CD8-positive, alpha-beta memory T cell (primary cell): Measurements from ENCODE around the gene PCDHB13. TPM values are rescaled to one million over a fixed set of nuclear protein-coding genes. Genes with fewer than 3 reads are reported as not detected.
"Not testable (repeated sequence)": the region's sequence is repeated elsewhere in the genome, so short reads cannot be mapped to it uniquely, and the experiment has no call there.

Experiments used
- CTCF ChIA-PET: fragments of 350-600 bp; sonication (Branson Sonifier 250); formaldehyde crosslinking; loops from one replicate; lab custom pipeline; 2021; ENCODE audit warnings: antibody characterized with exemption; lab: Charles Lee
- POLR2A ChIA-PET: fragments of 350-600 bp; sonication (Branson Sonifier 250); formaldehyde crosslinking; loops from one replicate; lab custom pipeline; 2021; ENCODE audit warnings: antibody characterized with exemption; lab: Charles Lee
- DNase-seq, 5 donors: peaks; one replicate each; pipeline versions ENCODE4 v3.0.0 to v3.0.0-alpha.2; 2020 to 2022; ENCODE audit warnings: mixed read lengths in 1 of 5
- H3K27ac ChIP-seq: one replicate; pipeline ENCODE4 v1.7.0; 2013; ENCODE audit warnings: low read depth, mild to moderate bottlenecking, low read length, moderate library complexity
- H3K27me3 ChIP-seq: 2 replicates; pipeline ENCODE4 v1.7.0; 2013; ENCODE audit warnings: low read length, mild to moderate bottlenecking; ENCODE audit not compliant: insufficient read depth, poor library complexity, severe bottlenecking
- H3K36me3 ChIP-seq: 2 replicates; pipeline ENCODE4 v1.7.0; 2013; ENCODE audit warnings: mild to moderate bottlenecking, low read length, moderate library complexity; ENCODE audit not compliant: insufficient read depth
- H3K4me1 ChIP-seq: 2 replicates; pipeline ENCODE4 v1.7.0; 2013; ENCODE audit warnings: mild to moderate bottlenecking, low read length, moderate library complexity; ENCODE audit not compliant: insufficient read depth
- H3K4me3 ChIP-seq: 2 replicates; pipeline ENCODE4 v1.7.0; 2013; ENCODE audit warnings: mild to moderate bottlenecking, low read length
- H3K9me3 ChIP-seq: 2 replicates; pipeline ENCODE4 v1.7.0; 2013; ENCODE audit warnings: mild to moderate bottlenecking, low read length
- H3K27ac Mint-ChIP-seq, 8 donors: one replicate each; pipeline ENCODE4 v1.8.0; 2020 to 2021; ENCODE audit warnings: mixed read lengths in 8 of 8, mild to moderate bottlenecking in 6 of 8, inconsistent platforms in 3 of 8, moderate library complexity in 3 of 8
- H3K27me3 Mint-ChIP-seq, 2 donors: one replicate each; pipeline ENCODE4 v1.8.0; 2020 to 2021; ENCODE audit warnings: mixed read lengths in 2 of 2, mild to moderate bottlenecking in 1 of 2, moderate library complexity in 1 of 2
- H3K36me3 Mint-ChIP-seq, 3 donors: one replicate each; pipeline ENCODE4 v1.8.0; 2020 to 2021; ENCODE audit warnings: mixed read lengths in 3 of 3, inconsistent platforms in 1 of 3, mild to moderate bottlenecking in 1 of 3
- H3K4me1 Mint-ChIP-seq, 3 donors: one replicate each; pipeline ENCODE4 v1.8.0; 2020 to 2021; ENCODE audit warnings: mixed read lengths in 3 of 3, inconsistent platforms in 1 of 3, mild to moderate bottlenecking in 1 of 3
- H3K4me3 Mint-ChIP-seq, 7 donors: one replicate each; pipeline ENCODE4 v1.8.0; 2020 to 2021; ENCODE audit warnings: mixed read lengths in 7 of 7, mild to moderate bottlenecking in 6 of 7, moderate library complexity in 4 of 7, inconsistent platforms in 2 of 7
- H3K9me3 Mint-ChIP-seq, 5 donors: one replicate each; pipeline ENCODE4 v1.8.0; 2020 to 2022; ENCODE audit warnings: mixed read lengths in 5 of 5, mild to moderate bottlenecking in 3 of 5, moderate library complexity in 2 of 5, inconsistent platforms in 1 of 5
- polyA plus RNA-seq: library from polyadenylated mRNA; unstranded; fragments of 300-500 nt; fragmentation: Illumina TruSeq; gene quantifications from one replicate; pipeline ENCODE4 v1.2.3, GENCODE V29; 2021
- total RNA-seq, 2 experiments: library from RNA; stranded (reverse); gene quantifications; one replicate each; pipeline ENCODE4 v1.2.3, GENCODE V29; 2021

PCDHB13 gene
- total and polyA plus RNA-seq, 3 experiments from 2014 or later, result 0.04 TPM; not detected in 2

GRCh38 chr5:141194332-141194731 is 19.4 kb upstream of the PCDHB13 start:
- H3K4me1 ChIP-seq, H3K27ac Mint-ChIP-seq: not testable (repeated sequence)

GRCh38 chr5:141196363-141196762 is 17.4 kb upstream of the PCDHB13 start:
- peaks cover 0 to 3% (median 0%) of the 10 kb centered on the region in 3 donors for H3K36me3 Mint-ChIP-seq
- no peaks in the 10 kb centered on the region for H3K4me1 ChIP-seq
- no peak overlapping the region for H3K4me3 ChIP-seq
- H3K9me3 Mint-ChIP-seq, result peaks cover 45 to 60% (median 53%) of the 10 kb centered on the region in 5 donors
- H3K27me3 ChIP-seq, result no peaks in the 10 kb centered on the region
- no peak for DNase-seq
- no peaks in the 10 kb centered on the region for H3K4me1 Mint-ChIP-seq
- no peak overlapping the region for H3K27ac ChIP-seq
- no peak overlapping the region for H3K4me3 Mint-ChIP-seq
- H3K27me3 Mint-ChIP-seq, result peaks cover 33 to 60% of the 10 kb centered on the region in 2 donors
- peaks cover 5% of the 10 kb centered on the region for H3K9me3 ChIP-seq
- no peak overlapping the region for H3K27ac Mint-ChIP-seq
- POLR2A ChIA-PET, result no interaction called here
- CTCF ChIA-PET, result no interaction called here
- H3K36me3 ChIP-seq, result no peaks in the 10 kb centered on the region

More at GRCh38 chr5:141194332-141194731, 19.4 kb upstream of the PCDHB13 start:
- peaks cover 37 to 60% (median 50%) of the 10 kb centered on the region in 5 donors for H3K9me3 Mint-ChIP-seq
- POLR2A ChIA-PET, H3K36me3 Mint-ChIP-seq, H3K27ac ChIP-seq, H3K27me3 ChIP-seq, H3K9me3 ChIP-seq, H3K4me1 Mint-ChIP-seq, H3K4me3 ChIP-seq, H3K4me3 Mint-ChIP-seq, CTCF ChIA-PET, H3K36me3 ChIP-seq, DNase-seq: not testable (repeated sequence)
- peaks cover 29 to 60% of the 10 kb centered on the region in 2 donors for H3K27me3 Mint-ChIP-seq

- ChIA-PET CTCF (no interaction called here), POLR2A (no interaction called here)
- no peak for DNase-seq
- Histone ChIP-seq H3K4me1 (no peaks in the 10 kb centered on the region), H3K4me3 (no peak within 1 kb of the TSS), H3K27ac (no peak within 1 kb of the TSS), H3K9me3 (peaks cover 5% of the 10 kb centered on the region), H3K36me3 (no peaks in the 10 kb centered on the region), H3K27me3 (no peaks in the 10 kb centered on the region)
- peaks cover 28 to 46% of the 10 kb centered on the region in 2 donors for H3K27me3 Mint-ChIP-seq
- no peaks in the 10 kb centered on the region for H3K4me1 Mint-ChIP-seq
- H3K27ac Mint-ChIP-seq, result peak within 1 kb of the TSS in 1 of 8 donors; percentile 41
- peaks cover 39 to 52% (median 47%) of the 10 kb centered on the region in 5 donors for H3K9me3 Mint-ChIP-seq
- peak within 1 kb of the TSS in 1 of 7 donors; percentile 15 for H3K4me3 Mint-ChIP-seq
- peaks cover 0 to 3% (median 0%) of the 10 kb centered on the region in 3 donors for H3K36me3 Mint-ChIP-seq
Measured at GRCh38 chr5:141199359-141200235, 14.1 kb upstream of the PCDHB13 start, which contains the start of gene PCDHB11. Gene PCDHB11 (plus strand): TSS chr5:141199627. CDS start chr5:141199775, 148 bp downstream.

GRCh38 chr5:141201126-141201525 is 12.6 kb upstream of the PCDHB13 start:
- POLR2A ChIA-PET, H3K36me3 ChIP-seq, DNase-seq, H3K36me3 Mint-ChIP-seq, H3K27me3 ChIP-seq, H3K4me1 ChIP-seq, CTCF ChIA-PET, H3K4me1 Mint-ChIP-seq, H3K27ac Mint-ChIP-seq, H3K27ac ChIP-seq, H3K9me3 ChIP-seq, H3K4me3 ChIP-seq: not testable (repeated sequence)
- Mint-ChIP-seq H3K9me3 (peaks cover 30 to 43% (median 40%) of the 10 kb centered on the region in 5 donors), H3K4me3 (peak overlapping the region in 1 of 7 donors; percentile 15), H3K27me3 (peaks cover 31 to 54% of the 10 kb centered on the region in 2 donors)

GRCh38 chr5:141201646-141202045 is 12.1 kb upstream of the PCDHB13 start:
- H3K36me3 Mint-ChIP-seq, H3K4me3 ChIP-seq, H3K4me1 Mint-ChIP-seq, H3K36me3 ChIP-seq, DNase-seq, H3K9me3 ChIP-seq, H3K27ac ChIP-seq, CTCF ChIA-PET, H3K27me3 ChIP-seq, H3K4me3 Mint-ChIP-seq, H3K4me1 ChIP-seq, H3K27ac Mint-ChIP-seq, POLR2A ChIA-PET: not testable (repeated sequence)
- Mint-ChIP-seq H3K27me3 (peaks cover 32 to 56% of the 10 kb centered on the region in 2 donors), H3K9me3 (peaks cover 25 to 38% (median 35%) of the 10 kb centered on the region in 5 donors)

GRCh38 chr5:141208478-141208877 is 5.2 kb upstream of the PCDHB13 start, which contains the start of gene PCDHB12:
Gene PCDHB12 (plus strand): TSS chr5:141208719. CDS start chr5:141208908, 189 bp downstream.
- DNase-seq, result no peak
- Mint-ChIP-seq H3K4me1 (peaks cover 0 to 1% (median under 1%) of the 10 kb centered on the region in 3 donors), H3K27ac (no peak within 1 kb of the TSS), H3K9me3 (peaks cover 0 to 10% (median 7%) of the 10 kb centered on the region in 5 donors), H3K4me3 (no peak within 1 kb of the TSS), H3K36me3 (no peaks in the 10 kb centered on the region), H3K27me3 (peaks cover 33 to 64% of the 10 kb centered on the region in 2 donors)
- CTCF ChIA-PET, result interaction anchor here (1.5 kb wide), 1 partner anchor 304 kb away, joined by 3 read pairs; no protein-coding TSS in a partner anchor
- Histone ChIP-seq H3K4me3 (no peak within 1 kb of the TSS), H3K27me3 (peaks cover 13% of the 10 kb centered on the region), H3K36me3 (no peaks in the 10 kb centered on the region), H3K9me3 (no peaks in the 10 kb centered on the region), H3K27ac (no peak within 1 kb of the TSS), H3K4me1 (no peaks in the 10 kb centered on the region)
- POLR2A ChIA-PET, result no interaction called here

- CTCF ChIA-PET, result not testable (repeated sequence)
Measured at GRCh38 chr5:141210281-141210680, 3.4 kb upstream of the PCDHB13 start.

GRCh38 chr5:141210849-141211248 is 2.9 kb upstream of the PCDHB13 start:
- H3K27ac ChIP-seq, H3K36me3 ChIP-seq, H3K36me3 Mint-ChIP-seq, H3K4me1 ChIP-seq, CTCF ChIA-PET, POLR2A ChIA-PET, H3K4me3 ChIP-seq, H3K4me3 Mint-ChIP-seq, DNase-seq, H3K27ac Mint-ChIP-seq, H3K4me1 Mint-ChIP-seq, H3K9me3 ChIP-seq: not testable (repeated sequence)
- H3K27me3 ChIP-seq, result peaks cover 13% of the 10 kb centered on the region
- H3K9me3 Mint-ChIP-seq, result peaks cover 4 to 18% (median 16%) of the 10 kb centered on the region in 5 donors
- peaks cover 36 to 69% of the 10 kb centered on the region in 2 donors for H3K27me3 Mint-ChIP-seq

More at GRCh38 chr5:141210281-141210680, 3.4 kb upstream of the PCDHB13 start:
- peaks cover 13% of the 10 kb centered on the region for H3K27me3 ChIP-seq
- H3K9me3 ChIP-seq, H3K27ac ChIP-seq, H3K4me1 Mint-ChIP-seq, H3K4me1 ChIP-seq, H3K36me3 ChIP-seq, H3K36me3 Mint-ChIP-seq, DNase-seq, H3K27ac Mint-ChIP-seq, H3K4me3 ChIP-seq, POLR2A ChIA-PET, H3K4me3 Mint-ChIP-seq: not testable (repeated sequence)
- Mint-ChIP-seq H3K9me3 (peaks cover 4 to 17% (median 15%) of the 10 kb centered on the region in 5 donors), H3K27me3 (peaks cover 37 to 71% of the 10 kb centered on the region in 2 donors)
